Thoracic aorta (tissue), 2 donors: ENCODE measurements around the gene DYRK1A. TPM values are rescaled to one million over a fixed set of nuclear protein-coding genes. Genes with fewer than 3 reads are reported as not detected.

Source experiments
- ATAC-seq: fragments of 150-250 bp; one replicate; pipeline ENCODE4 v1.8.0; 2017; ENCODE audit warnings: low read depth; ENCODE audit not compliant: insufficient number of reproducible peaks, low FRiP score
- DNase-seq: peaks from one replicate; pipeline ENCODE4 v3.0.0-alpha.2; 2020; ENCODE audit warnings: low spot score
- H3K27ac ChIP-seq, 2 donors: fragments of 200-600 bp; sonication (generic); 1 replicate in 1 of 2; 2 replicates in 1 of 2; pipeline ENCODE4 v1.5.1; 2016; ENCODE audit warnings: mild to moderate bottlenecking in 2 of 2, moderate library complexity in 2 of 2
- H3K27me3 ChIP-seq: fragments of 200-600 bp; sonication (generic); replicated peaks from 2 replicates; pipeline ENCODE4 v1.6.0; 2016; ENCODE audit warnings: mild to moderate bottlenecking; ENCODE audit not compliant: insufficient read depth
- H3K36me3 ChIP-seq: fragments of 200-600 bp; sonication (generic); one replicate; pipeline ENCODE4 v1.5.1; 2016
- H3K4me1 ChIP-seq, 2 donors: fragments of 200-600 bp; sonication (generic); 1 replicate in 1 of 2; 2 replicates in 1 of 2; pipeline versions ENCODE4 v1.5.1 to v1.6.0; 2016; ENCODE audit warnings: low read depth in 2 of 2, mild to moderate bottlenecking in 1 of 2; ENCODE audit not compliant: control insufficient read depth in 1 of 2
- H3K4me3 ChIP-seq: fragments of 200-600 bp; sonication (generic); 2 replicates; pipeline ENCODE4 v1.5.1; 2016; ENCODE audit warnings: mild to moderate bottlenecking
- H3K9me3 ChIP-seq: fragments of 200-600 bp; sonication (generic); 2 replicates; pipeline ENCODE4 v1.5.1; 2016
- CTCF ChIP-seq: fragments of 200-600 bp; sonication (generic); IDR thresholded peaks from one replicate; pipeline ENCODE4 v1.5.1; 2019; ENCODE audit warnings: antibody characterized with exemption
- total RNA-seq, 2 donors: library from RNA; depleted of rRNA; stranded (reverse); fragments of >200 nt; gene quantifications; one replicate each; pipeline versions ENCODE4 v1.1.0 to v1.2.3, GENCODE V29; 2016

The DYRK1A gene
- total RNA-seq, 2 donors from 2014 or later: 77.2 to 93.8 TPM

- peak overlapping the region; percentile 73 for H3K4me3 ChIP-seq
- H3K27me3 ChIP-seq: no peaks in the 10 kb centered on the region
- H3K36me3 ChIP-seq: no peaks in the 10 kb centered on the region
- no peak for DNase-seq
- H3K9me3 ChIP-seq: no peaks in the 10 kb centered on the region
- H3K27ac ChIP-seq: peak overlapping the region; percentile 95 to 98
- no peak for ATAC-seq
- TF ChIP-seq CTCF: no peak
- peaks cover 7 to 25% of the 10 kb centered on the region in 2 donors for H3K4me1 ChIP-seq
Measured at GRCh38 chr21:37364722-37365121, 1.9 kb upstream of the DYRK1A start.

GRCh38 chr21:37365517-37366481, 774 bp upstream of the DYRK1A start:
- no peaks in the 10 kb centered on the region for H3K36me3 ChIP-seq
- DNase-seq: no peak

GRCh38 chr21:37367336-37367702, 746 bp downstream of the DYRK1A start:
- no peak for DNase-seq
- no peaks in the 10 kb centered on the region for H3K36me3 ChIP-seq

More at GRCh38 chr21:37365517-37366481, 774 bp upstream of the DYRK1A start:
- Histone ChIP-seq H3K27ac (peak overlapping the region; percentile 98 to 99), H3K27me3 (no peaks in the 10 kb centered on the region), H3K4me3 (peak overlapping the region; percentile 96), H3K9me3 (no peaks in the 10 kb centered on the region), H3K4me1 (peaks cover 16 to 35% of the 10 kb centered on the region in 2 donors)
- peak; percentile 5 for ATAC-seq
- no peak for TF ChIP-seq CTCF

GRCh38 chr21:37367703-37368540, 1.3 kb downstream of the DYRK1A start:
- no peak for DNase-seq
- H3K36me3 ChIP-seq: no peaks in the 10 kb centered on the region
- H3K27me3 ChIP-seq: no peaks in the 10 kb centered on the region
- TF ChIP-seq CTCF: no peak
- H3K4me3 ChIP-seq: peak overlapping the region; percentile 96
- peaks cover 33 to 56% of the 10 kb centered on the region in 2 donors for H3K4me1 ChIP-seq
- no peaks in the 10 kb centered on the region for H3K9me3 ChIP-seq
- peak; percentile 45 for ATAC-seq
- peak overlapping the region; percentile 98 to 99 for H3K27ac ChIP-seq

More at GRCh38 chr21:37367336-37367702, 746 bp downstream of the DYRK1A start:
- H3K4me1 ChIP-seq: peaks cover 29 to 50% of the 10 kb centered on the region in 2 donors
- peak overlapping the region; percentile 98 to 99 for H3K27ac ChIP-seq
- TF ChIP-seq CTCF: no peak
- peak overlapping the region; percentile 96 for H3K4me3 ChIP-seq
- no peak for ATAC-seq
- no peaks in the 10 kb centered on the region for H3K9me3 ChIP-seq
- H3K27me3 ChIP-seq: no peaks in the 10 kb centered on the region
